Inflammatory macrophage (primary cell): ENCODE results near the gene TLL1.

ENCODE experiments used
- DNase-seq, 2 donors: peaks; one replicate each; pipeline ENCODE4 v3.0.0-alpha.2; 2020 to 2022

Gene TLL1

GRCh38 chr4:165982934-165983333 lies 109.9 kb downstream of the TLL1 start:
- no peak for DNase-seq

- no peak for DNase-seq
These were observed 114.1 kb downstream of the TLL1 start for GRCh38 chr4:165986956-165987698.

GRCh38 chr4:165991325-165992180 lies 118.5 kb downstream of the TLL1 start:
- DNase-seq, result no peak

GRCh38 chr4:165992283-165992682 lies 119.2 kb downstream of the TLL1 start:
- no peak for DNase-seq

- DNase-seq, result no peak
These were observed 121.7 kb downstream of the TLL1 start for GRCh38 chr4:165994701-165995100.

GRCh38 chr4:166003811-166004210 lies 130.8 kb downstream of the TLL1 start:
- DNase-seq, result no peak

GRCh38 chr4:166006217-166006616 lies 133.2 kb downstream of the TLL1 start:
- no peak for DNase-seq

- DNase-seq, result no peak
These were observed 135.5 kb downstream of the TLL1 start for GRCh38 chr4:166008510-166008909.

GRCh38 chr4:166012129-166013030 lies 139.3 kb downstream of the TLL1 start:
- DNase-seq, result no peak

- DNase-seq, result no peak
These were observed 141.4 kb downstream of the TLL1 start for GRCh38 chr4:166014411-166014810.

GRCh38 chr4:166017804-166018203 lies 144.8 kb downstream of the TLL1 start:
- DNase-seq, result no peak

GRCh38 chr4:166019441-166020220 lies 146.6 kb downstream of the TLL1 start:
- no peak for DNase-seq

- no peak for DNase-seq
These were observed 148.6 kb downstream of the TLL1 start for GRCh38 chr4:166021617-166022016.

GRCh38 chr4:166034965-166035364 lies 161.9 kb downstream of the TLL1 start:
- no peak for DNase-seq

- no peak for DNase-seq
These were observed 166.8 kb downstream of the TLL1 start for GRCh38 chr4:166039822-166040221.

- no peak for DNase-seq
These were observed 169.5 kb downstream of the TLL1 start for GRCh38 chr4:166042510-166043055.

- DNase-seq, result no peak
These were observed 170.8 kb downstream of the TLL1 start for GRCh38 chr4:166043801-166044200.

- no peak for DNase-seq
These were observed 171.8 kb downstream of the TLL1 start for GRCh38 chr4:166044871-166045270.

GRCh38 chr4:166045457-166045856 lies 172.4 kb downstream of the TLL1 start:
- no peak for DNase-seq

GRCh38 chr4:166049036-166049435 lies 176.0 kb downstream of the TLL1 start:
- no peak for DNase-seq

- no peak for DNase-seq
These were observed 191.7 kb downstream of the TLL1 start for GRCh38 chr4:166064721-166065120.

GRCh38 chr4:166065324-166065723 lies 192.3 kb downstream of the TLL1 start:
- no peak for DNase-seq
